GOT3 (cell line): Measurements from ENCODE around the gene IKZF2.

ENCODE experiments used
- DNase-seq: peaks from one replicate; lab custom pipeline; 2025; ENCODE audit warnings: mixed read lengths; lab: John Stamatoyannopoulos, UW

IKZF2 gene

DNA sequence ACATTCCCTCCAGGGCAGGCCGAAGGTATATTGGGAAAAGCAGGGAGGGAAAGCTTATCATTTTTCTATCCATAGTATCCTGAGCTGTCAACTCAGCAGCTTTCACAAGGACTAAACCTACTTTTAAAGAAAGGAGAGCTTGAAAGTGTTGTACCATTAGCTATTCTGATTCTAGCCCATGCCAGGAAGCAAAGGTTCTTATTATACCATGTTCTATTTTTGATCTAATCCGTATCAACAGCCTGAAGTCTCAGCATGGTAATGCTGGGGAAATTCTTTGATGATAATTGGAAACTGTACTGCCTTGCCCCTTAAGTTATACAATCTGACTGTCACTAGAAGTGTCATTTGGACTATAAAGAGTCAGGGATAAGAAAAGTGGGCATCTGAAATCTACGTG lies 193.3 kb downstream of the IKZF2 start:
- DNase-seq: no peak

DNA sequence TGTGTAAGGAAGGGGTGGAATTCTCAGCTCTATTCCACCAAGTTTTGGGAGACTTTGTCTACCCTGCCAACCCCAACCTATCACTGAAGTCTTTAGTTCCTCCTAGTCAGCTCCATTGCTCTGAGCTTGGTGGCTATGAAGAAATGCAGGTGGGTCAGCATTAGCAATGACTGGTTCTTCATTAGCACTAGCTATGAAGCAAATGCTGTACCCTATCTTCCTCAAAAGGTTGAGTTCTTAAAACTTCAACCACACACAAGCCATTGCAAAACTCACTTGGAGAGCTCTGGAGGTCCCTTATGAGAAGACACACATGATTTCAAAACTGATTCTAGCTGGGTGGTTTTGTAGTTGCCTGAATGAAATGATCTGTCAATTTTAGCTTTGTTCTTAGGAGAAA lies 193.8 kb downstream of the IKZF2 start:
- no peak for DNase-seq

DNA sequence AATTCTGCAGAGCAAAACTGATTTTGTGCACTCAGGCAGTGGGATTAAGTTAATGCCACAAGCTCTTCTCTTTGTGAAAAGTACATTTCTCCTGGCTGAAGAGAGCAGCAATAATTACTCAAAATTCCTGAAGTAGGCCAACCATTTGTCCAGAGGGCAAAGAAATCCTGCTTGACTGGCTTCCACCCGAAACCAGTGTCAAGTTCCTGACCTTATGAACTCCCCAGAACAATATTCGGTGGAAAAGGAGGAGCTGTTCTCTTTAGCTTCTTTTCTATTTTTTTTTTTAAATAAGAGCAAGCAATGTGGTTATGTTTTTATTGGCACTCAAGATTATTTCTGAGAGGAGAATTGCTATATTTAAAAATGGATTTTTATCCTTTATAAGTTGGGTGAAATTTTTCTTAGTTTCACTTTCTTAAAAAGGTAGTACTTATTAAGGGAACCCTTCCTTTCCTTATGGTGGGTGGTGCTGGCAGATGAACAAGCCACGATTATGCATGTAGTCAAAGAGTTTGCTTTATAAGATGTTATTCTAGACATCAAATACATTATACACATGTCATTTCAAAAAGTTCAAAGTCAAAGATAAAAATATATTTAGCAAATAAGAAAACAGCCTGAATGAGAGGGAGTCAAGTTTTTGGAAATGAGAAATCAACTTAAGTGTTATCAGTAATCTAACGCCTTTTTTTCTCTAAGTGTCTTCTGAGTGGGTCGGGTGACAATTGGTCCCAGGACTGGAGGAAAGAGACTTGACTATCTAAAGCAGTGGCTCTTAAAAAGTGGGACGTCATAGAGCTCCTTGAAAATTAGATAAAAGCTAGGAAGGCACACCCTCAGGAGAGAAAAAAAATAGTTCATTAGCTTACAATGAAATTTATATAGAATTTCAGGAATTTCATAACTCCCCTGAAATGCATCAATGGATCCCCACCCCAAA lies 194.5 kb downstream of the IKZF2 start:
- no peak for DNase-seq

DNA sequence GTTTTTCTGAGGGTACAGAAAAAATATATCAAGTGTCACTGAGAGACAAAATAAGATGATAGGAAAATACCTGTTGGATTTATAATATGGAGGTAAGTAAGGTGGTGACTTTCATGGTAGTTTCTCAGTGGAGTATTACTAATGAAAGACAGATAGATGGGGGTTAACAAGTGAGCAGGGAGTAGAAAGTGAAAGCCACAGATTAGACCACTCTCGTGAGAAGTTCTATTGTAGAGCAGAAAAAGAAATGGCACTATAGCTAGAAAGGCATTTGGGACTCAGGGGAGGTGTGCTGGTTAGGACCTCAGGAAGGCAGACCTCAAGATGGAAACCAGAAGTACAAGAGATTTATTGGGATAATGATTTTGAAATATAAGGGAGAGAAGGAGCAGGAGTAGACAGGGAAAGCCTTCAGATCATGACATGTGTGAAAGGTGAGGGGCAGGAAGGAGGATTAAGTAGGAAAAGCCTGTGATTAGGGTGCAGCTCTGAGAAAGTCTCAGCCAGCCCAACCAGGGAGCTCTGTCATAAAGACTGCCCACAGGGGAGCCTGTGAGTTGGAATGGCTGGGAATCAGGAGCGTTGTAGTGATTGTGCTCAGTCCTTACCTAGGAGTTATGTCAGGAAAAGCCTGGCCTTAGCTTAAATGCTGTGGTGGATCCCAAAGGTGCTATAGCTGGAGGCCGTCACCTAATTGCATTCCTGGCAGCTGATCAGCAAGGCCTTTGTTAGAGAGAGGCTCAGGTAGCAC lies 198.1 kb downstream of the IKZF2 start:
- DNase-seq: no peak

DNA sequence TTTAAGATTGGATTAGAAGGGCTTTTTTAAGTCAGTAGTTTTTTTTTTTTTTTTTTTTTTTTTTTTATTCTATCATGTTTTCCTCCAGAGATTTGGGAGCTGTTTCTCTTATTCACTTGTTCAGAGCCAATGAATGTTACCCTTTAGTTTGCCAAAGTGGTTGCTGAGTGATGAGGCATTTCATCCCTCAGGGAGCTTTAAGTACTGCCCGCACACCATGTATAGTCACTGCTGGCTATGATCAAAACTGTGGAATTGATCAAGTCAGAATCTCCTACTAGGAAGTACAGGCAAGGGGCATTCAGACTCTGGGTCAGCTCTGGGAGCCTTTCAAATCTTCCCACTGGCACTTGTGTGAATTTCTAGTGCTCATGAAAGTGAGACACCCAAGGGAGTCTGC lies 201.6 kb downstream of the IKZF2 start:
- DNase-seq: peak; percentile 25
